Panc1 (cell line): ENCODE results near the gene TEX50. TPM values are rescaled to one million over a fixed set of nuclear protein-coding genes. Genes with fewer than 3 reads are reported as not detected.
"Not testable (repeated sequence)": the region's sequence is repeated elsewhere in the genome, so short reads cannot be mapped to it uniquely, and the experiment has no call there.

Experiments
- ATAC-seq: fragments of 200-7000 bp; cut with Tn5 transposase; 2 replicates; pipeline ENCODE4 v1.9.1; 2020; ENCODE audit warnings: mild to moderate bottlenecking, moderate library complexity
- BruUV-seq: library from RNA; stranded (reverse); fragments of 400-500 nt; replicated peaks from 2 replicates; lab custom pipeline; 2021; lab: Mats Ljungman, UMichigan
- CTCF ChIA-PET: fragments of 300-600 bp; sonication (Branson Sonifier 250); formaldehyde crosslinking; loops from one replicate; lab custom pipeline; 2022; ENCODE audit warnings: antibody characterized with exemption; lab: Charles Lee
- POLR2A ChIA-PET: fragments of 300-600 bp; sonication (Branson Sonifier 250); formaldehyde crosslinking; loops from one replicate; lab custom pipeline; 2022; ENCODE audit warnings: antibody characterized with exemption; lab: Charles Lee
- DNase-seq: peaks from one replicate; pipeline ENCODE4 v3.0.0-alpha.2; 2010; ENCODE audit warnings: low read depth, low spot score
- H3K27ac ChIP-seq: 2 replicates; pipeline ENCODE4 v1.5.1; 2011; ENCODE audit warnings: mild to moderate bottlenecking, low read length, inconsistent platforms
- H3K27me3 ChIP-seq: fragments of 200-500 bp; sonication (Bioruptor generic); 2 replicates; pipeline ENCODE4 v1.6.0; 2014; ENCODE audit warnings: low read length, inconsistent platforms; ENCODE audit not compliant: control insufficient read depth, insufficient read depth
- H3K36me3 ChIP-seq: fragments of 200-500 bp; sonication (Bioruptor generic); 2 replicates; pipeline ENCODE4 v1.5.1; 2014; ENCODE audit warnings: inconsistent platforms, mild to moderate bottlenecking, low read length, moderate library complexity; ENCODE audit not compliant: control insufficient read depth, insufficient read depth
- H3K4me1 ChIP-seq: 2 replicates; pipeline ENCODE4 v1.5.1; 2011; ENCODE audit warnings: inconsistent platforms, mild to moderate bottlenecking, low read length, moderate library complexity; ENCODE audit not compliant: control insufficient read depth, insufficient read depth
- H3K4me3 ChIP-seq, 2 experiments: 2 replicates each; pipeline ENCODE4 v1.5.1; 2011 to 2012; ENCODE audit warnings: low read depth in 2 of 2, low read length in 2 of 2, mild to moderate bottlenecking in 2 of 2, inconsistent platforms in 1 of 2, moderate library complexity in 1 of 2
- H3K9me3 ChIP-seq: fragments of 200-500 bp; sonication (Bioruptor generic); 2 replicates; pipeline ENCODE4 v1.5.1; 2014; ENCODE audit warnings: low read depth, mild to moderate bottlenecking, inconsistent platforms, low read length, moderate library complexity; ENCODE audit not compliant: control insufficient read depth, insufficient read depth
- CTCF ChIP-seq: fragments of 450-650 bp; IDR thresholded peaks from 2 replicates; pipeline ENCODE4 v1.5.1; 2017; ENCODE audit warnings: mild to moderate bottlenecking
- REST ChIP-seq, 2 experiments: IDR thresholded peaks; 2 replicates each; pipeline ENCODE4 v1.6.1; 2011 to 2012; ENCODE audit warnings: low read depth in 2 of 2, control low read depth in 1 of 2, low read length in 1 of 2, mild to moderate bottlenecking in 1 of 2, moderate library complexity in 1 of 2; ENCODE audit not compliant: insufficient read depth in 1 of 2
- SIN3A ChIP-seq: IDR thresholded peaks from 2 replicates; pipeline ENCODE4 v1.6.1; 2012; ENCODE audit warnings: low read depth, mild to moderate bottlenecking, low read length, moderate library complexity, borderline replicate concordance; ENCODE audit not compliant: insufficient read depth
- TCF7L2 ChIP-seq: IDR thresholded peaks from 2 replicates; pipeline ENCODE4 v1.6.1; 2011; ENCODE audit warnings: mild to moderate bottlenecking, low read depth, low read length, inconsistent platforms
- in situ Hi-C: cut with HindIII; loops from 2 replicates; pipeline ENCODE4 v1.10.0; 2016; ENCODE audit warnings: low sequenced_read_pairs, low pct_unique_long_range_greater_than_20kb
- intact Hi-C: fragments of 100-400 bp; cut with micrococcal nuclease; formaldehyde crosslinking; loops from one replicate; pipeline ENCODE4 v1.10.0; 2022; ENCODE audit not compliant: unreplicated experiment
- total RNA-seq: library from RNA; stranded (reverse); gene quantifications from one replicate; pipeline ENCODE4 v1.2.1, GENCODE V29; 2021; ENCODE audit not compliant: unreplicated experiment

Gene TEX50
- total RNA-seq, 1 experiment from 2014 or later, result not detected

GRCh38 chr1:173666646-173667045, 31.5 kb downstream of the TEX50 start:
- intact Hi-C loops, result no loop called here
- Histone ChIP-seq H3K4me1 (no peaks in the 10 kb centered on the region), H3K9me3 (no peaks in the 10 kb centered on the region), H3K27ac (no peak overlapping the region), H3K27me3 (peaks cover 3% of the 10 kb centered on the region; the same call in 1 of the 2 replicates), H3K4me3 (no peak overlapping the region), H3K36me3 (no peaks in the 10 kb centered on the region)
- DNase-seq (no peak), ATAC-seq (no peak)
- no peak for TF ChIP-seq TCF7L2
- ChIA-PET POLR2A (no interaction called here), CTCF (no interaction called here)
- in situ Hi-C loops, result no loop called here
- BruUV-seq, result no TSS peak

- TF ChIP-seq CTCF, result no peak
- TF ChIP-seq SIN3A, result no peak
- no peak for TF ChIP-seq REST (IDR thresholded peaks at IDR 0.05; ENCODE audit: insufficient read depth in 1 of 2, low read depth in 2 of 2, low read length in 1 of 2)
- no TSS peak for BruUV-seq
- POLR2A ChIA-PET, result no interaction called here
- Histone ChIP-seq H3K27me3 (peaks cover 3% of the 10 kb centered on the region; the same call in 1 of the 2 replicates), H3K9me3 (no peaks in the 10 kb centered on the region), H3K36me3 (no peaks in the 10 kb centered on the region), H3K27ac (no peak within 1 kb of the TSS), H3K4me3 (peak within 1 kb of the TSS; percentile 38 to 42), H3K4me1 (no peaks in the 10 kb centered on the region)
- in situ Hi-C loops, result no loop called here
- ATAC-seq (peak; percentile 89), DNase-seq (no peak)
- CTCF ChIA-PET, result interaction anchor here (0.6 kb wide), 1 partner anchor 785 kb away, joined by 6 read pairs; no protein-coding TSS in a partner anchor
- intact Hi-C loops, result no loop called here
Observed at GRCh38 chr1:173669491-173669941, 34.4 kb downstream of the TEX50 start, which contains the start of gene ANKRD45. ANKRD45 (minus strand) TSS chr1:173669851; CDS start chr1:173659418, 10,433 bp downstream.

DNA sequence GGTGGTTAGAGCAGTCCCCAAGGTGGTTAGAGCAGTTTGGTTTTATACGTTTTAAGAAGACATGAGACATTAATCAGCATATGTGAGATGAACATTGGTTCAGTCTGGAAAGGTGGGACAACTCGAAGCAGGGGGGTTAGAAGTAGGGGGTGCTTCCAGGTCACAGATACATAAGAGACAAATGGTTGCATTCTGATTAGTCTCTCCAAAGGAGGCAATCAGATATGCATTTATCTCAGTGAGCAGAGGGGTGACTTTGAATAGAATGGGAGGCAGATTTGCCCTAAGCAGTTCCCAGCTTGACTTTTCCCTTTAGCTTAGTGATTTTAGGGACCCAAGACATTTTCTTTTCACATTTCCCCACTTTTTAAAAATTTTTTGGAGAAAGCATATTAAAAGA, 39.4 kb downstream of the TEX50 start:
- H3K4me3 ChIP-seq, H3K4me1 ChIP-seq, H3K9me3 ChIP-seq, ATAC-seq, CTCF ChIA-PET, POLR2A ChIA-PET, in situ Hi-C loops, BruUV-seq, H3K36me3 ChIP-seq, H3K27me3 ChIP-seq, H3K27ac ChIP-seq, intact Hi-C loops, DNase-seq: not testable (repeated sequence)

- CTCF ChIA-PET, POLR2A ChIA-PET, BruUV-seq: not testable (repeated sequence)
Observed at GRCh38 chr1:173680152-173680551, 45.0 kb downstream of the TEX50 start.

More at GRCh38 chr1:173680152-173680551, 45.0 kb downstream of the TEX50 start:
- DNase-seq, H3K9me3 ChIP-seq, ATAC-seq, intact Hi-C loops, H3K4me3 ChIP-seq, H3K4me1 ChIP-seq, H3K27ac ChIP-seq, H3K36me3 ChIP-seq, H3K27me3 ChIP-seq, in situ Hi-C loops: not testable (repeated sequence)
